Caco-2 (cell line): ENCODE measurements around the gene COX17. TPM values are rescaled to one million over a fixed set of nuclear protein-coding genes. Genes with fewer than 3 reads are reported as not detected.

Experiments
- BruUV-seq: library from RNA; stranded (reverse); fragments of 400-500 nt; replicated peaks from 2 replicates; lab custom pipeline; 2021; lab: Mats Ljungman, UMichigan
- CTCF ChIA-PET: fragments of 300-600 bp; sonication (Branson Sonifier 250); formaldehyde crosslinking; loops from one replicate; lab custom pipeline; 2022; ENCODE audit warnings: antibody characterized with exemption; lab: Charles Lee
- POLR2A ChIA-PET: fragments of 300-600 bp; sonication (Branson Sonifier 250); formaldehyde crosslinking; loops from one replicate; lab custom pipeline; 2022; ENCODE audit warnings: antibody characterized with exemption; lab: Charles Lee
- DNase-seq, 2 experiments: peaks; one replicate each; pipeline versions ENCODE4 v3.0.0 to v3.0.0-alpha.2; 2020 to 2022
- H3K27me3 ChIP-seq: replicated peaks from 2 replicates; pipeline ENCODE4 v1.6.0; 2011; ENCODE audit warnings: low read length; ENCODE audit not compliant: control insufficient read depth, insufficient read depth
- H3K36me3 ChIP-seq: 2 replicates; pipeline ENCODE4 v1.5.1; 2011; ENCODE audit warnings: low read length; ENCODE audit not compliant: control insufficient read depth, insufficient read depth
- H3K4me1 ChIP-seq: fragments of 250-450 bp; sonication (Bioruptor Pico); 2 replicates; pipeline ENCODE4 v1.5.1; 2020; ENCODE audit warnings: mild to moderate bottlenecking
- H3K4me3 ChIP-seq: 2 replicates; pipeline ENCODE4 v1.5.1; 2011; ENCODE audit warnings: low read depth, mild to moderate bottlenecking, control low read depth, low read length
- H3K9me3 ChIP-seq: fragments of 250-450 bp; sonication (Bioruptor Pico); 2 replicates; pipeline ENCODE4 v1.5.1; 2020; ENCODE audit warnings: mild to moderate bottlenecking, moderate library complexity
- H3K27ac Mint-ChIP-seq: one replicate; pipeline ENCODE4 v1.8.0; 2022; ENCODE audit warnings: mixed read lengths; ENCODE audit not compliant: unreplicated experiment
- H3K27me3 Mint-ChIP-seq: one replicate; pipeline ENCODE4 v1.8.0; 2022; ENCODE audit warnings: mixed read lengths; ENCODE audit not compliant: insufficient read depth, unreplicated experiment
- H3K36me3 Mint-ChIP-seq: one replicate; pipeline ENCODE4 v1.8.0; 2022; ENCODE audit warnings: mild to moderate bottlenecking, mixed read lengths; ENCODE audit not compliant: insufficient read depth, unreplicated experiment
- H3K4me1 Mint-ChIP-seq: one replicate; pipeline ENCODE4 v1.8.0; 2022; ENCODE audit warnings: low read depth, mixed read lengths; ENCODE audit not compliant: unreplicated experiment
- H3K4me3 Mint-ChIP-seq: one replicate; pipeline ENCODE4 v1.8.0; 2022; ENCODE audit warnings: mild to moderate bottlenecking, moderate library complexity, mixed read lengths; ENCODE audit not compliant: unreplicated experiment
- H3K9me3 Mint-ChIP-seq: one replicate; pipeline ENCODE4 v1.8.0; 2022; ENCODE audit warnings: mixed read lengths; ENCODE audit not compliant: unreplicated experiment
- CTCF ChIP-seq, 2 experiments: fragments of 200-600 bp in 1 of 2; IDR thresholded peaks; 1 replicate in 1 of 2; 2 replicates in 1 of 2; pipeline versions ENCODE4 v1.5.1 to v1.8.0; 2011 to 2022; ENCODE audit warnings: antibody characterized with exemption in 1 of 2, control low read depth in 1 of 2, inconsistent platforms in 1 of 2, low read depth in 1 of 2, low read length in 1 of 2, mild to moderate bottlenecking in 1 of 2, moderate library complexity in 1 of 2; ENCODE audit not compliant: insufficient read depth in 1 of 2, severe bottlenecking in 1 of 2, unreplicated experiment in 1 of 2
- intact Hi-C: fragments of 100-400 bp; cut with micrococcal nuclease; formaldehyde crosslinking; loops from one replicate; pipeline ENCODE4 v1.10.0; 2022; ENCODE audit not compliant: unreplicated experiment
- total RNA-seq: library from RNA; stranded (reverse); gene quantifications from 2 replicates; pipeline ENCODE4 v1.2.3, GENCODE V29; 2022

Gene COX17
- total RNA-seq, 1 experiment from 2014 or later = 43.6 TPM

- no peak for DNase-seq
- intact Hi-C loops = no loop called here
- POLR2A ChIA-PET = no interaction called here
- CTCF ChIA-PET = no interaction called here
- Mint-ChIP-seq H3K4me1 (no peaks in the 10 kb centered on the region), H3K9me3 (no peaks in the 10 kb centered on the region), H3K27ac (no peak overlapping the region), H3K36me3 (peaks cover 8% of the 10 kb centered on the region), H3K27me3 (no peaks in the 10 kb centered on the region), H3K4me3 (no peak overlapping the region)
- TF ChIP-seq CTCF (IDR thresholded peaks at IDR 0.05; ENCODE audit: insufficient read depth in 1 of 2, low read depth in 1 of 2, low read length in 1 of 2, severe bottlenecking in 1 of 2, unreplicated experiment in 1 of 2) = no peak
- Histone ChIP-seq H3K27me3 (no peaks in the 10 kb centered on the region), H3K36me3 (no peaks in the 10 kb centered on the region), H3K9me3 (no peaks in the 10 kb centered on the region), H3K4me3 (no peak overlapping the region), H3K4me1 (peaks cover 13% of the 10 kb centered on the region)
- BruUV-seq = no TSS peak
These were observed 11.1 kb downstream of the COX17 start for GRCh38 chr3:119665954-119666559.

GRCh38 chr3:119664850-119665379, 12.3 kb downstream of the COX17 start:
- peak; percentile 24 to 51 for DNase-seq

DNA sequence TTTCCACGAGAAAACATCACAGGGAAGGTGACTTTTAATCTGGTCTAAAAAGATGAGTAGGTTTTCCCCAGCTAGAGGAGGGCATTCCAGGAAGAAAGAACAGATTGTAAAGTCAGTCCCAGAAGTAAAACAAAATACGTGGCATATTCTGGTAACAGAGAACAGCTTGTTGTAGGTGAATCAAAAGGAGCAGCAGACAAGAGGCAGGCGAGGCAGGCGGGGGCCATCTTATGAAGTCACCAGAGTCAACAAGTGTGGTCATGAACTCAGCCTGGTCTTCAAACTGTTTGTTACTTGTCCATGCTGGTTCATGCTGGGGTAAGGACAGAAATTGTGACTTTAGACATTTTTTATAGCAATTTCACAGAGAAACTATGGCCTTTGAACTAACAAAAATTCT, 12.8 kb downstream of the COX17 start:
- POLR2A ChIA-PET = no interaction called here
- TF ChIP-seq CTCF (IDR thresholded peaks at IDR 0.05; ENCODE audit: insufficient read depth in 1 of 2, low read depth in 1 of 2, low read length in 1 of 2, severe bottlenecking in 1 of 2, unreplicated experiment in 1 of 2) = no peak
- BruUV-seq = no TSS peak

More at GRCh38 chr3:119664850-119665379, 12.3 kb downstream of the COX17 start:
- intact Hi-C loops = no loop called here
- Histone ChIP-seq H3K4me3 (no peak overlapping the region), H3K4me1 (peaks cover 13% of the 10 kb centered on the region), H3K27me3 (no peaks in the 10 kb centered on the region), H3K9me3 (no peaks in the 10 kb centered on the region), H3K36me3 (no peaks in the 10 kb centered on the region)
- H3K27me3 Mint-ChIP-seq = no peaks in the 10 kb centered on the region
- peaks cover 8% of the 10 kb centered on the region for H3K36me3 Mint-ChIP-seq
- no peak overlapping the region for H3K4me3 Mint-ChIP-seq
- H3K4me1 Mint-ChIP-seq = no peaks in the 10 kb centered on the region
- CTCF ChIA-PET = no interaction called here
- H3K9me3 Mint-ChIP-seq = no peaks in the 10 kb centered on the region
- no peak overlapping the region for H3K27ac Mint-ChIP-seq
- no peak for TF ChIP-seq CTCF (IDR thresholded peaks at IDR 0.05; ENCODE audit: insufficient read depth in 1 of 2, low read depth in 1 of 2, low read length in 1 of 2, severe bottlenecking in 1 of 2, unreplicated experiment in 1 of 2)
- no TSS peak for BruUV-seq
- POLR2A ChIA-PET = no interaction called here

More for the DNA sequence above, 12.8 kb downstream of the COX17 start:
- Histone ChIP-seq H3K9me3 (no peaks in the 10 kb centered on the region), H3K4me1 (peaks cover 13% of the 10 kb centered on the region), H3K36me3 (no peaks in the 10 kb centered on the region), H3K27me3 (no peaks in the 10 kb centered on the region), H3K4me3 (no peak overlapping the region)
- H3K36me3 Mint-ChIP-seq = peaks cover 8% of the 10 kb centered on the region
- H3K4me3 Mint-ChIP-seq = no peak overlapping the region
- CTCF ChIA-PET = no interaction called here
- H3K9me3 Mint-ChIP-seq = no peaks in the 10 kb centered on the region
- H3K4me1 Mint-ChIP-seq = no peaks in the 10 kb centered on the region
- H3K27me3 Mint-ChIP-seq = no peaks in the 10 kb centered on the region
- intact Hi-C loops = no loop called here
- DNase-seq = no peak
- H3K27ac Mint-ChIP-seq = no peak overlapping the region
